Mesenchymal stem cell (in vitro differentiated cells and primary cell): Measurements from ENCODE around the gene LMO1.

Experiments
- DNase-seq: peaks from one replicate; pipeline ENCODE4 v3.0.0-alpha.2; 2013
- H2AFZ ChIP-seq: one replicate; pipeline ENCODE4 v1.6.1; 2013; ENCODE audit warnings: low read depth, mild to moderate bottlenecking, control low read depth, inconsistent platforms, low read length, moderate library complexity
- H2AK5ac ChIP-seq: 2 replicates; pipeline ENCODE4 v1.6.1; 2013; ENCODE audit warnings: low read length, moderate library complexity, mild to moderate bottlenecking, inconsistent platforms; ENCODE audit not compliant: severe bottlenecking
- H2BK120ac ChIP-seq: one replicate; pipeline ENCODE4 v1.6.1; 2013; ENCODE audit warnings: low read depth, mild to moderate bottlenecking, inconsistent platforms, low read length, moderate library complexity
- H2BK12ac ChIP-seq, 2 experiments: one replicate each; pipeline ENCODE4 v1.6.1; 2013; ENCODE audit warnings: inconsistent platforms in 2 of 2, low read length in 2 of 2, mild to moderate bottlenecking in 2 of 2, moderate library complexity in 2 of 2, control low read depth in 1 of 2
- H2BK15ac ChIP-seq: one replicate; pipeline ENCODE4 v1.6.1; 2013; ENCODE audit warnings: mild to moderate bottlenecking, low read depth, inconsistent platforms; ENCODE audit not compliant: poor library complexity, severe bottlenecking
- H2BK5ac ChIP-seq: 2 replicates; pipeline ENCODE4 v1.6.1; 2013; ENCODE audit warnings: low read depth, mild to moderate bottlenecking, low read length, control low read depth, inconsistent platforms; ENCODE audit not compliant: poor library complexity, severe bottlenecking
- H3K14ac ChIP-seq, 2 experiments: one replicate each; pipeline ENCODE4 v1.6.1; 2013; ENCODE audit warnings: inconsistent platforms in 2 of 2, low read length in 2 of 2, control low read depth in 1 of 2, mild to moderate bottlenecking in 1 of 2, moderate library complexity in 1 of 2
- H3K18ac ChIP-seq, 2 experiments: one replicate each; pipeline ENCODE4 v1.6.1; 2013; ENCODE audit warnings: inconsistent platforms in 2 of 2, low read length in 2 of 2, control low read depth in 1 of 2, low read depth in 1 of 2, mild to moderate bottlenecking in 1 of 2
- H3K23ac ChIP-seq, 2 experiments: one replicate each; pipeline ENCODE4 v1.6.1; 2013; ENCODE audit warnings: inconsistent platforms in 2 of 2, low read length in 2 of 2, mild to moderate bottlenecking in 2 of 2, moderate library complexity in 2 of 2, control low read depth in 1 of 2
- H3K27ac ChIP-seq: 2 replicates; pipeline ENCODE4 v1.5.1; 2013; ENCODE audit warnings: mild to moderate bottlenecking, moderate library complexity, low read length, control low read depth, inconsistent platforms; ENCODE audit not compliant: poor library complexity, severe bottlenecking
- H3K27me3 ChIP-seq, 2 experiments: 2 replicates each; pipeline versions ENCODE4 v1.6.1 to v1.7.0; 2013; ENCODE audit warnings: low read length in 2 of 2, mild to moderate bottlenecking in 2 of 2, moderate library complexity in 2 of 2, control low read depth in 1 of 2, inconsistent platforms in 1 of 2; ENCODE audit not compliant: control insufficient read depth in 1 of 2, insufficient read depth in 1 of 2
- H3K36me3 ChIP-seq, 2 experiments: 2 replicates each; pipeline versions ENCODE4 v1.6.1 to v1.7.0; 2013; ENCODE audit warnings: low read length in 2 of 2, control low read depth in 1 of 2, inconsistent platforms in 1 of 2, low read depth in 1 of 2, mild to moderate bottlenecking in 1 of 2; ENCODE audit not compliant: insufficient read depth in 2 of 2, control insufficient read depth in 1 of 2
- H3K4ac ChIP-seq, 2 experiments: one replicate each; pipeline ENCODE4 v1.6.1; 2013; ENCODE audit warnings: inconsistent platforms in 2 of 2, low read length in 2 of 2, mild to moderate bottlenecking in 2 of 2, moderate library complexity in 2 of 2, control low read depth in 1 of 2, low read depth in 1 of 2
- H3K4me1 ChIP-seq: 2 replicates; pipeline ENCODE4 v1.6.1; 2013; ENCODE audit warnings: low read depth, low read length, control low read depth; ENCODE audit not compliant: control insufficient read depth, insufficient read depth
- H3K4me2 ChIP-seq: 2 replicates; pipeline ENCODE4 v1.6.1; 2013; ENCODE audit warnings: low read length, mild to moderate bottlenecking, inconsistent platforms; ENCODE audit not compliant: poor library complexity, severe bottlenecking
- H3K4me3 ChIP-seq, 2 experiments: 2 replicates each; pipeline versions ENCODE4 v1.5.1 to v1.7.0; 2013; ENCODE audit warnings: low read length in 2 of 2, mild to moderate bottlenecking in 2 of 2, control low read depth in 1 of 2, low read depth in 1 of 2; ENCODE audit not compliant: insufficient read depth in 1 of 2
- H3K79me1 ChIP-seq: replicated peaks from 2 replicates; pipeline ENCODE4 v1.6.1; 2013; ENCODE audit warnings: mild to moderate bottlenecking, control low read depth, low read length, inconsistent platforms; ENCODE audit not compliant: poor library complexity, severe bottlenecking
- H3K9ac ChIP-seq: 2 replicates; pipeline ENCODE4 v1.7.0; 2013; ENCODE audit warnings: mild to moderate bottlenecking, low read length, moderate library complexity
- H3K9me3 ChIP-seq: 2 replicates; pipeline ENCODE4 v1.7.0; 2013; ENCODE audit warnings: mild to moderate bottlenecking, low read length; ENCODE audit not compliant: control insufficient read depth
- H4K8ac ChIP-seq: one replicate; pipeline ENCODE4 v1.6.1; 2013; ENCODE audit warnings: inconsistent platforms, mild to moderate bottlenecking, low read length, moderate library complexity
- H4K91ac ChIP-seq: one replicate; pipeline ENCODE4 v1.6.1; 2013; ENCODE audit warnings: mild to moderate bottlenecking, low read length, inconsistent platforms
- WGBS: methylation state at CpG from one replicate; pipeline ENCODE4 v1.1.7; 2013; ENCODE audit warnings: mixed read lengths; 5-methylcytosine and 5-hydroxymethylcytosine counted together

LMO1 gene

GRCh38 chr11:8271106-8271886 lies 7.6 kb upstream of the LMO1 start:
- Histone ChIP-seq H3K36me3 (no peaks in the 10 kb centered on the region), H3K4me2 (no peak overlapping the region), H3K79me1 (no peaks in the 10 kb centered on the region), H3K18ac (no peak overlapping the region), H3K9ac (no peak overlapping the region), H3K4ac (no peak overlapping the region), H2BK12ac (no peak overlapping the region), H3K4me3 (no peak overlapping the region), H3K27me3 (peaks cover 50 to 72% of the 10 kb centered on the region in 2 experiments), H3K23ac (no peak overlapping the region), H4K91ac (no peak overlapping the region), H2AFZ (no peak overlapping the region), H2BK5ac (no peak overlapping the region), H3K9me3 (no peaks in the 10 kb centered on the region), H2BK15ac (no peak overlapping the region), H4K8ac (no peak overlapping the region), H3K14ac (no peak overlapping the region), H3K4me1 (peaks cover 8% of the 10 kb centered on the region), H2BK120ac (no peak overlapping the region), H2AK5ac (no peak overlapping the region), H3K27ac (no peak overlapping the region)
- no peak for DNase-seq
- 95% methylated on average over 4 of the region's 5 CpGs for WGBS

DNA sequence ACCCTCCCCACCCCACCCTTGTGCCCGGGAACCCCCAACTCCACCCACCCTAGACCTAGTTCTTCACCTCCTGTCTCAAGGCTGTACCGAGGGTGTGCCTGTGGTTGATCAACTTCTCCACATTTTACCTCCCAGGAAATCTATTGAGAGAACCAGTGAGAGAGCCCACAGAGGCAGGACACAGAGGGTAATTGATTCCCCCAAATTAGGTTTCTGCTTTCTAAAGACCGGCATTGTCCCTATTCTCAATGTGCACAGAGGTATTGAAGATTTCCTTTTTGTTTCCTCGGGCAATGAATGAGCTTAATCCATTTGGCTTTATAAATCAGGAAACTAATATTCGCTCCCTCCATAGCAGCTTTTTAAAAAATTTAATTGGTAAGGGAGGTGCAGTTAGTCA lies 6.0 kb upstream of the LMO1 start:
- Histone ChIP-seq H3K4ac (no peak overlapping the region), H4K91ac (no peak overlapping the region), H3K14ac (no peak overlapping the region), H4K8ac (no peak overlapping the region), H3K4me1 (peaks cover 8% of the 10 kb centered on the region), H3K36me3 (no peaks in the 10 kb centered on the region), H2BK15ac (no peak overlapping the region), H3K27ac (no peak overlapping the region), H3K9ac (no peak overlapping the region), H3K4me3 (no peak overlapping the region), H2AFZ (no peak overlapping the region), H2BK120ac (no peak overlapping the region), H2BK5ac (no peak overlapping the region), H2BK12ac (no peak overlapping the region), H3K9me3 (no peaks in the 10 kb centered on the region), H3K23ac (no peak overlapping the region), H3K18ac (no peak overlapping the region), H3K79me1 (no peaks in the 10 kb centered on the region), H3K4me2 (no peak overlapping the region), H3K27me3 (peaks cover 66 to 81% of the 10 kb centered on the region in 2 experiments), H2AK5ac (no peak overlapping the region)
- no peak for DNase-seq
- 48% methylated on average over 4 of the region's 5 CpGs for WGBS

- Histone ChIP-seq H3K9me3 (no peaks in the 10 kb centered on the region), H2BK12ac (no peak overlapping the region), H3K4ac (no peak overlapping the region), H3K4me2 (peak overlapping the region; percentile 84), H3K4me3 (peak overlapping the region; percentile 37 to 49), H2BK5ac (no peak overlapping the region), H2BK15ac (no peak overlapping the region), H3K36me3 (no peaks in the 10 kb centered on the region), H4K91ac (no peak overlapping the region), H3K9ac (no peak overlapping the region), H2BK120ac (no peak overlapping the region), H3K23ac (no peak overlapping the region), H3K18ac (no peak overlapping the region), H2AK5ac (no peak overlapping the region), H3K4me1 (peaks cover 10% of the 10 kb centered on the region), H4K8ac (no peak overlapping the region), H3K27me3 (peaks cover 72 to 84% of the 10 kb centered on the region in 2 experiments), H3K79me1 (no peaks in the 10 kb centered on the region), H3K14ac (no peak overlapping the region), H3K27ac (no peak overlapping the region), H2AFZ (peak overlapping the region; percentile 10)
- 9% methylated on average over 63 of the region's 65 CpGs for WGBS
- DNase-seq, result no peak
Observed at GRCh38 chr11:8268530-8269400, 5.1 kb upstream of the LMO1 start.

DNA sequence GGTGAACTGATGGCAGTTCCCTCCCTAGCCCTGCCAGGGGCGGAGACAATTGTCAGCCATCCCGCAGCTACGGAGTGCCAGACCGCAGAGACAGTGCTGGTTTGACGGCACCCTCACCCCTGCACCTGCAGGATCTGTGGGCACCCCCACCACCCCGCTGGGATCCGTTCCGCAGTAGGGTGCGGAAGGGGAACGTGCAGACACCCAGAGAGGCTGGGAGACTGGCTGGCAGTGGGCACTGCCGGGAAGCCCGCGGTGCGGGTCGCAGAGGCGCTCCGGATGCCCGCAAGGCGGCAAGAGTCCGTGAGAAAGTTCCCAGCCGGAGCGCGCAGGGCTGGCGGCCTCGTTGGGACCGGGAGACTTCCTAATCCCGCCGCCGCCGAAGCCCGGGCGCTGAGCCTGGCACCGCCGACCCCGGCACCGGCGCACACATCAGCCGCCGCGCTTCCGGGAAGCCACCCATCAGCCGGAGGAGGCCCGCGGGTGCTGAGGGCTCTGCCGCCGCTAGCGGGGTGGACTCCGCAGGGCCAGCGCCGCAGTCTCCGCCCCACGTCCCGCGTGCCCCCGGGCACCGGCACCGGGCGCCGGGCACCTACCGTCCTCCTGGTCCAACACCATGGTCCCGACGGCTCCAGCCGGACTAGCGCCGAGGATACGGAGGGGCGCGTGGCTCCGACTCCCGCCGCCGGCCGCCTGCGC lies 4.3 kb upstream of the LMO1 start:
- Histone ChIP-seq H3K18ac (no peak overlapping the region), H3K36me3 (no peaks in the 10 kb centered on the region), H3K27ac (no peak overlapping the region), H3K27me3 (peaks cover 77 to 89% of the 10 kb centered on the region in 2 experiments), H2BK12ac (no peak overlapping the region), H2AFZ (no peak overlapping the region), H3K79me1 (no peaks in the 10 kb centered on the region), H3K4me3 (peak overlapping the region; percentile 37 to 49), H4K8ac (no peak overlapping the region), H2BK5ac (no peak overlapping the region), H3K23ac (no peak overlapping the region), H3K4ac (no peak overlapping the region), H3K4me1 (peaks cover 13% of the 10 kb centered on the region), H3K4me2 (peak overlapping the region; percentile 84), H3K14ac (no peak overlapping the region), H3K9ac (no peak overlapping the region), H2BK120ac (no peak overlapping the region), H2AK5ac (no peak overlapping the region), H4K91ac (no peak overlapping the region), H3K9me3 (no peaks in the 10 kb centered on the region), H2BK15ac (no peak overlapping the region)
- 4% methylated on average over 51 of the region's 74 CpGs for WGBS
- no peak for DNase-seq
